Kidney (tissue), 14 donors: Measurements from ENCODE around the gene SLX4IP. TPM values are rescaled to one million over a fixed set of nuclear protein-coding genes. Genes with fewer than 3 reads are reported as not detected.

ENCODE experiments used
- DNase-seq, 5 donors: peaks; one replicate each; pipeline ENCODE4 v3.0.0-alpha.2; 2013 to 2020
- FAIRE-seq: peaks from 2 replicates; lab custom pipeline; 2012; peaks lifted over from hg19 to GRCh38; lab: Jason Lieb, UNC
- H3K27ac ChIP-seq, 2 donors: one replicate each; pipeline ENCODE4 v1.7.0; 2013; ENCODE audit warnings: low read depth in 2 of 2, low read length in 2 of 2, inconsistent platforms in 1 of 2
- H3K27me3 ChIP-seq: one replicate; pipeline ENCODE4 v1.7.1; 2013; ENCODE audit warnings: low read length, inconsistent platforms; ENCODE audit not compliant: control insufficient read depth, insufficient read depth
- H3K36me3 ChIP-seq, 3 donors: one replicate each; pipeline versions ENCODE4 v1.7.0 to v1.7.1; 2013; ENCODE audit warnings: low read length in 3 of 3, control low read depth in 1 of 3, inconsistent platforms in 1 of 3; ENCODE audit not compliant: insufficient read depth in 3 of 3, control insufficient read depth in 2 of 3
- H3K4me1 ChIP-seq, 3 donors: one replicate each; pipeline versions ENCODE4 v1.7.0 to v1.7.1; 2013; ENCODE audit warnings: low read length in 3 of 3, inconsistent platforms in 1 of 3, low read depth in 1 of 3; ENCODE audit not compliant: control insufficient read depth in 2 of 3, insufficient read depth in 2 of 3
- H3K4me3 ChIP-seq, 3 donors: one replicate each; pipeline versions ENCODE4 v1.7.0 to v1.8.1; 2013; ENCODE audit warnings: low read length in 3 of 3, control low read depth in 1 of 3, inconsistent platforms in 1 of 3
- H3K9ac ChIP-seq, 3 donors: one replicate each; pipeline versions ENCODE4 v1.7.0 to v1.7.1; 2013; ENCODE audit warnings: low read length in 3 of 3, control low read depth in 1 of 3, inconsistent platforms in 1 of 3
- H3K9me3 ChIP-seq, 3 donors: one replicate each; pipeline versions ENCODE4 v1.7.0 to v1.7.1; 2013; ENCODE audit warnings: low read length in 3 of 3, control low read depth in 1 of 3, inconsistent platforms in 1 of 3; ENCODE audit not compliant: control insufficient read depth in 2 of 3, insufficient read depth in 1 of 3
- intact Hi-C: fragments of 100-400 bp; cut with DNase I; formaldehyde crosslinking; loops from one replicate; pipeline ENCODE4 v1.11.1; 2022
- polyA plus RNA-seq: library from polyadenylated mRNA; stranded (reverse); fragments of 350-450 nt; fragmentation: Illumina TruSeq; extraction: RNeasy Lipid Tissue Mini Kit (QIAGEN cat#74804); gene quantifications from one replicate; pipeline ENCODE4 v1.2.3, GENCODE V29; 2014; ENCODE audit warnings: low read depth, low replicate concordance; ENCODE audit not compliant: insufficient read depth
- total RNA-seq: library from RNA; stranded (reverse); fragmentation: NEBNext Ultra II Directional; extraction: Animal tissue kit (Norgen Biotek cat#: 25700); gene quantifications from one replicate; pipeline ENCODE4 v1.2.1, GENCODE V29; 2021
- TF ChIP-seq, protein P1 (sequence below): IDR thresholded peaks from 3 replicates; pipeline ENCODE4 v1.5.1; 2012; ENCODE audit warnings: mild to moderate bottlenecking, moderate library complexity, borderline replicate concordance; ENCODE audit not compliant: insufficient read depth; ENCODE audit errors: extremely low read depth
- donor health status: control.
- donor health status: control.
- donor health status: control.
- donor health status: control.
- donor health status: control.
- donor health status: DM: yes; HTN: yes; CAD: no.
- donor health status: Normal renal cell carcinoma (clear cell type).

The SLX4IP gene
- total and polyA plus RNA-seq, 2 donors from 2014 or later = 2.6 to 7.6 TPM

GRCh38 chr20:10562899-10563298, 127.8 kb downstream of the SLX4IP start:
- FAIRE-seq (no peak), DNase-seq (no peak)
- TF ChIP-seq, protein P1, sequence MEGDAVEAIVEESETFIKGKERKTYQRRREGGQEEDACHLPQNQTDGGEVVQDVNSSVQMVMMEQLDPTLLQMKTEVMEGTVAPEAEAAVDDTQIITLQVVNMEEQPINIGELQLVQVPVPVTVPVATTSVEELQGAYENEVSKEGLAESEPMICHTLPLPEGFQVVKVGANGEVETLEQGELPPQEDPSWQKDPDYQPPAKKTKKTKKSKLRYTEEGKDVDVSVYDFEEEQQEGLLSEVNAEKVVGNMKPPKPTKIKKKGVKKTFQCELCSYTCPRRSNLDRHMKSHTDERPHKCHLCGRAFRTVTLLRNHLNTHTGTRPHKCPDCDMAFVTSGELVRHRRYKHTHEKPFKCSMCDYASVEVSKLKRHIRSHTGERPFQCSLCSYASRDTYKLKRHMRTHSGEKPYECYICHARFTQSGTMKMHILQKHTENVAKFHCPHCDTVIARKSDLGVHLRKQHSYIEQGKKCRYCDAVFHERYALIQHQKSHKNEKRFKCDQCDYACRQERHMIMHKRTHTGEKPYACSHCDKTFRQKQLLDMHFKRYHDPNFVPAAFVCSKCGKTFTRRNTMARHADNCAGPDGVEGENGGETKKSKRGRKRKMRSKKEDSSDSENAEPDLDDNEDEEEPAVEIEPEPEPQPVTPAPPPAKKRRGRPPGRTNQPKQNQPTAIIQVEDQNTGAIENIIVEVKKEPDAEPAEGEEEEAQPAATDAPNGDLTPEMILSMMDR = no peak
- intact Hi-C loops = no loop called here
- no peaks in the 10 kb centered on the region for H3K27me3 ChIP-seq
- no peak overlapping the region for H3K4me3 ChIP-seq
- no peak overlapping the region for H3K9ac ChIP-seq
- no peaks in the 10 kb centered on the region for H3K4me1 ChIP-seq
- no peak overlapping the region for H3K27ac ChIP-seq
- H3K36me3 ChIP-seq = no peaks in the 10 kb centered on the region
- H3K9me3 ChIP-seq = no peaks in the 10 kb centered on the region

DNA sequence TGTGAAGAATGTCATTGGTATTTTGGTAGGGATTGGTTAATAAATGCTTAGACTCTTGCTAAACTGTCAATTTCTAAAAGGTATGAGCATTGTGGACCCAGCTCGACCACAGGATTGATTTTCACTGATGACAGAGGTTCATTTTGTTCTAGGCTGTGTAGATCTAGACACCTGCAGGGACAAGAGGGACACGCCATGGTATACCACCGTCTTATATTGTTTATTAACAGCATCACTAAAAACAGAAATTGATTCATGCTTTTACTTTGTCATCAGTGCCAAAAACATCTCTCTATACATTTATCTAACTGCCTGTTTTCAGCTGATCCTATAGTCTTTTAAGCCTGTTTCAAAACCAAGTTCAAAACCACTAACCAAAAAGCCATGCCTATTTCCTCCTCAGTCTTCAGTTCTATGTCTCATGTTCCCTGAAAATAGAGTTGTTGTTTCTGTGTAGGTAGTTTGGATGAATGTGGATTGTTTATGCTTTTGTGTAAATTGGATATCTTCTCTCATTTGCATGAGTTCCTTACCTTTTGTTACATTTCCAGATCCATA, 128.9 kb downstream of the SLX4IP start:
- DNase-seq (no peak), FAIRE-seq (no peak)
- H3K36me3 ChIP-seq = no peaks in the 10 kb centered on the region
- H3K9ac ChIP-seq = no peak overlapping the region
- H3K4me1 ChIP-seq = no peaks in the 10 kb centered on the region
- no peaks in the 10 kb centered on the region for H3K9me3 ChIP-seq
- TF ChIP-seq, protein P1 = no peak
- intact Hi-C loops = no loop called here
- H3K27ac ChIP-seq = no peak overlapping the region
- H3K27me3 ChIP-seq = no peaks in the 10 kb centered on the region
- no peak overlapping the region for H3K4me3 ChIP-seq

DNA sequence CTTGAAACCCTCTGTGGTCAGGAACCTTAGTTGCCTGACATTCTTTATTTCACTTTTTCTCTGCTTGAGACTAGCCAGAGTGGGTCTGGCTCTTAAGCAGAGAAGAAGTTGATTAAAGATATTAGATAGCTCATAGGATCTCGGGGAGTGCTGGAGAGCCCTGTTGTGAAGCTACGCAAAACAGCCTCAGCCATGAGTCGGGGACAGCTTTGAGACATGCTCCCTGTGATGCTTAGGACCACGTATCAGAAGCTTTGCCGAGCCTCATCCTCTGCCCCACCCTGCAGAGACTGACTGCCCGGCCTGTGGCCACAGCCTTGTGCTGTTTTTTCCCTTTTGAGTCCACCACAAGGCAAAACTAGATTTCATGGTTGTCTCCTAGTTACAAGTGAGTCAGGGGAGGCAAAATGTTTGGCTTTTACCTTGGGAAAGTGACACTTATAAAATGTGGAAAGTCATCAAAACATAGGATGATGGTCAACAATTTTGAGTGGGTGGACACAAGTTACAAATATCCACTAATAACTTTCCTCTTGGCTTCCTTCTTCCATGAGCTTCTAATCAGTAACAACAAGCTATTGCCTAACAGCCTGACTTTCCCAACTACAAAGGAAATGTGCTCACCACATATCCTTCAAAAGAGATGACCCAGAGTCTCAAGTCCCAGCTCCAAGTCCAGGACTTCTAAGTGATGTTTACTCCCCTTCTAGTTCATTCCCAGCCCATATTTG, 130.3 kb downstream of the SLX4IP start:
- no peaks in the 10 kb centered on the region for H3K9me3 ChIP-seq
- no peaks in the 10 kb centered on the region for H3K4me1 ChIP-seq
- no peaks in the 10 kb centered on the region for H3K36me3 ChIP-seq
- no peaks in the 10 kb centered on the region for H3K27me3 ChIP-seq
- H3K27ac ChIP-seq = no peak overlapping the region
- intact Hi-C loops = no loop called here
- H3K4me3 ChIP-seq = no peak overlapping the region
- H3K9ac ChIP-seq = no peak overlapping the region
- DNase-seq (no peak), FAIRE-seq (no peak)
- TF ChIP-seq, protein P1 = no peak
